A673 (cell line): ENCODE data around the gene C3orf52.

ENCODE experiments used
- CTCF ChIP-seq: fragments of 300-800, 200-600 bp; sonication (generic); conservative IDR thresholded peaks from 2 replicates; pipeline ENCODE4 v1.5.1; 2017; ENCODE audit warnings: low read depth, mild to moderate bottlenecking, antibody characterized with exemption, low read length, moderate library complexity, mixed read lengths
- EZH2 ChIP-seq: fragments of 200-600 bp; sonication (generic); IDR thresholded peaks from 2 replicates; pipeline ENCODE4 v1.6.1; 2017; ENCODE audit warnings: borderline replicate concordance, low read depth, mild to moderate bottlenecking, mixed read lengths, antibody characterized with exemption, low read length; ENCODE audit not compliant: poor library complexity, severe bottlenecking

GRCh38 chr3:112078125-112079083 is 7.8 kb upstream of the C3orf52 start:
- TF ChIP-seq CTCF (no peak), EZH2 (no peak)
